HG03457 (cell line): Measurements from ENCODE around the gene SLC22A23.

Experiments
- ATAC-seq: cut with Tn5 transposase; IDR thresholded peaks from one replicate; pipeline ENCODE4 v1.9.1; 2021; ENCODE audit warnings: moderate number of reproducible peaks; ENCODE audit not compliant: unreplicated experiment

Gene SLC22A23

DNA sequence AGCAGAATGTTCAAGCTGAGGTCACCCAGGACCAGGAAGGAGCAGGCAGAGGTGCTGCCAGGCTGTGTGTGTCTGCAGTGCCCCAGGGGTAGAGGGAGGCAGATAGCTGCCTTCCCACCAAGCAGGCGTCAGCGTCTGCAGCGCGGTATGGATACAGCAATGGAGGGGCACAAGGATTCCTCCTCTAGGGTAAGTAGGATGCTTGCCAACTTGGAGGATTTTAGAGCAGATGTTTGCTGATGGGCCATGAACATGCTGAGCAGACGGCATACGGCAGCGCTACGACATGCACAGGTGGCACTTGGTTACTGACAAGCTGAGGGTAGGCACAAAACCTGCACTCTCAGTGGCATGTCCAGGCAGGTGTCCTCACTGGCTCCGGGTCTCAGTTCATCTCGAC is 150.0 kb downstream of the SLC22A23 start:
- ATAC-seq, result no peak

DNA sequence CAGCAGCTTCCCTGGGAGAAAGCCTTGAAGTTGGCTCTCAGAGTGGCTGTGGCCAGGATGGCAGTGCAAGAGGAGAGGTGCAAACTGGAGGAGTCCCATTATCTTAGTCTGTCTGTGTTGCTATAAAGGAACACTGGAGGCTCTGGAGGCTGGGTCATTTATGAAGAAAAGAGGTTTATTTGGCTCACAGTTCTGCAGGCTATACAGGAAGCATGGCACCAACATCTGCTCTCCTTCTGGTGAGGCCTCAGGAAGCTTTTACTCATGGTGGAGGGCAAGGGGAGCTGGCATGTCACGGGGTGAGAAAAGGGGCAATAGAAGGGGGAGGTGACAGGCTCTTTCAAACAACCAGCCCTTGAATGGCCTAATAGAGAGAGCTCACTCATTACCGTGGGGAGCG is 151.0 kb downstream of the SLC22A23 start:
- ATAC-seq, result no peak

DNA sequence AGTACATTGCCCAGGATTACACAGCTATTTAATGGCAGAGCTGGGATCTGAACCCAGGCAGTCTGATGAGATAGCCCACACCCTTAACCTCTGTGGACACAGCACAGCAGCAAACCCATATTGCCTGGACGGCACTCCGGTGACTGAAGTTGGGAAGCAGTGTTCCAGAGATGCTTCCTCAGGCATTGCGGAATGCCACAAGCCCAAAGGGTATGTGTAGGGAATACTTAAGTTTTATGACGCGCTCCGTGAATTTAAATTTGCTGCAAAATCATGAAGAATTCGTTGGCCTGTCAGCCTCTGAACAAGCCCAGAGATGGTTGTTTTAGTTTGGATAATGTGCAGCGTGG is 151.7 kb downstream of the SLC22A23 start:
- ATAC-seq, result no peak

DNA sequence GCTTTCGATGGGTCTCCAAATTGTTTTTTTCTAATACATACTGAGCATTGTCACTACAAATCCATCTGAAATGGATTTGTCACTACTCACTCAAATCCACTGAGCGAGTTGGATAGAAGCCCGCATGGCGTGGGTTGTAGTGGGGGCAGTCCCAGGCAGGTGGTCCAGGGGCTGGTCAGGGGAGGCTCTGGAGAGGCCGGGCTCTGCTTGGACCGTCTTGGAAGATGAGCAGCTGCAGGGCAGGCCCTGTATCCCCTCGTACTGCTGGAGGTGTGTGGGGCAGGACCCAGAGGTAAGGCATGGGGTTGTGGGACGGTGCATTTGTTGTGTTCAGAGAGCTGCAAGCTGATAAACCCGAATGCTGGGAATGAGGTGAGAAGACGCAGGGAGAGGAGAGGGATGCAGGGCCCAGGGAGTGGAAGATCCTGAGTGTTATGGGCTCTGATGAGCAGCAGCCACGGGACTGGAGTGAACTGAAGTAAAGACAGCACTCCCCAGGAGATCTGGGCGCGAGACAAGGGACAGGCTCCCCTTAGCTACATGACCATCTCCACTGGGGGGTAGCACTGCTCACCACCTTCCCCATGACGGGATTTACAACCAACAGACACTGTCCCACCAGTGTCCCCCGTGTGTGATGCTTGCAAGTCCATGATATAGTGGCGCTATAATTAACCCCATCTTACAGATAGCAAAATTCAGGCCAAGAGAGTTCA is 152.2 kb downstream of the SLC22A23 start:
- no peak for ATAC-seq

DNA sequence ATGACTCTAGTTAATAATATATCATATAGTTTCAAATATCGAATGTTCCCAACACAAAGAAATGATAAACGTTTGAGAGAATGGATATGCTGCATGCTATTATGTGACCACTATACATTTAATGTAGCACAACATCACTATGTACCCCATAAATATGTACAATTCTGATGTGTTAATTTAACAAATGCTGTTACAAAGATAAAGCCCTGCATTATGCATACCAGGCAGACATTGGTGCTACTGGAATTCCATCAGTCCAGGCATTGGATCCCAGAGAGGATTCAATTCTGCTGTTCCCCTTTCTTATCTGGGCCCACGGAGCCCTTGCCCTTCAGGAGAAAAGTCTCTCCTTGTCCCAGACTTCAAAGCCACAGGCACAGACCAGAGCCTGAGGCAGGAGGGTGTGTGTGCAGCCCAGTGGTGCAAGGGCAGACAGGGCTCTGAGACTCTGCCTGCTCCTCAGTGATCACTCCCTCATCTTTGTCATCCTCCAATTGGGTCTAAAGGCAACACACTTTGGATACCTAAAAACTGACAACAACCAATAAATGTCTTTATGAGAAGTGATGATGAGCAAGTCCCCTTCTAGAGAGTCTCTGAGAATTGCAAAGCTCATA is 152.9 kb downstream of the SLC22A23 start:
- no peak for ATAC-seq

DNA sequence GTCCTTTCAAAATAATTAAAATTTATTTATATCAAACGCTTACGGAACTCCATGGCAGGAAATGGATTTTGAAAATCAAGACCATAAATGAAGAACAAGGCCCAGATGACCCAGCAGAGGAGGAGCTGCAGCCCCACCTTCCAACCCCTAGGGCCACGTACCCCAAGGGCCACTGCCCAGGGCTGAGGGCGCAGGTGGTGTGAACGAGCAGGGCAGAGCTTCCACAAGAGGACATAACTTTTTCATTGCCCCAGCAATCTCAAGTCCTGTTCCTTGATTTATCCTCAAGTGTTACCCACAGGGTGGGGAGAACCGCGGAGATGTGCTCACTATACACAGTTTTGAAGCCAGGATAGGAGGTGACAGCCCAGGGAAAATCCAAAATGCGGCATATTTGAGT is 155.3 kb downstream of the SLC22A23 start:
- ATAC-seq, result no peak

DNA sequence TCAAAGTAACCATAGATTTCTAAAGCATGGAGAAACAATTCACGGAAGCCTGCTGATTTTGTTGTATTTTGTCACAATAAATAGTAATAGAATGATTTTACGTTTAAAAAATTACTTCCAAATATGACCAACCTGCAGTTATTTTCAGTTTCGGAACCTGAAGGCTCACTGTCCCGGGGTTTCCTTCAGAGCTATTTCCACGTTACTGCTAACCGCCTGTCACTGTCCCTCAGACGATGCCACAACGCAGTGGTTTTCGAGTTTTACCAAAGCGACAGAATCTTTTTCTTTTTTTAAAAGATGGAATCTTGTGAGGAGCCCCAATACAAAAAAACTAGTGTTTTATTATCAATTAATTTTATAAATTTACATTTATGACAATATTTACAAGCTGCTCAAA is 157.6 kb downstream of the SLC22A23 start:
- ATAC-seq, result no peak

DNA sequence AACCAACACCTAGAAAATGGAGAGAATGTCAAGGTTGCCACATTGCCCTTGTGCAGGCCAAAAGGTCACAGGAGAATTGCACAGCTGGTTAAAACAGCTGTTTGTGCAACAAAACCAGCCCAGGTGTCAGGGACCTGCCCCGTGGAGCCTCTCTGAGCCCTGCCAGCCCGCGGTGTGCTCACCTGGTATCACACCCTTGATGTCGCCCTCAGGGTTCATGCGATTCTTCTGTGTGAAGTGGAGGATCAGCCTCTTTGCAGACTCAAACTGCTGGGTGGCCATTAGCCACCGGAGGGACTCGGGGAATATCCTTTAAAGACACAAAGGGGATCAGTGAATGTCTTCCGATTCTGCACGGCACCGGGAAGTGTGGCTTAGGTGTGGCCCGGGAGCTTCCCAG is 158.9 kb downstream of the SLC22A23 start:
- no peak for ATAC-seq

DNA sequence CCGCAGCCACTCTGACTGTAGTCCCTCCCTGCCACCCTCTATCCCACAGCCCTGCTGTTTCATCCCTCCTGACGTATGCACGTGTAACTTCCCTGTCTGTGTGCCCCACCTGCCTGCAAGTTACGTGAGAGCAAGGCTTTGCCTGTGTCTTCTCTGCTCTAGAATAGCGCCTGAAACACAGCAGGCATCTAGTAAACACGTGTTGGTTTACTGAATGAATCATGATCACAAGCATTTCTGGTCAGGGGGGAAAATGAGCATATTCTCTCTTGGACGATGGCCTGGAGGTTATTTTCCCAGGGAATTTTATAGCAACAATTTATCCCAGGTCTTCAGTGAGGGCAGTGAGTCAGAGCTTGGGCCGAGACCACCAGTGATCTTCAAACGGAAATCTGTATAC is 159.8 kb downstream of the SLC22A23 start:
- no peak for ATAC-seq

DNA sequence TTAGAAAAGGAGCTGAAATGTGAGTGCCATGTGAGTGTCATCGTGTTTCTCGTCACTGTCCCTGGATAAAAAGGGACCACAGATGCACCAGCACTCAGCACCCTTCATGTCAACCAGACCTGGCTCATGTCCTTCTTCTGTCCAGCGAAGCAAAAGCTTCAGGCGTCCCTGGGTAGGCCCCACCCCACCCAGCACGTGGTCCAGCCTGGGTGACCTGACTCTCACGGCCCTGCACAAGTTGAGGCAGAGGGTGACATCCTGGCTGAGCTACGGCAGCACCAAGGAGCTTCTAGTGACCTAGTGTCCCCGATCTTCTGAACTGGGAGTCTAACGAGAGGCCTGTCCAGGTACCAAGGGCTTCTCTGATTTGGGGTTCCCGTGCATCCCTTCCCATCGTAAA is 160.3 kb downstream of the SLC22A23 start:
- no peak for ATAC-seq

DNA sequence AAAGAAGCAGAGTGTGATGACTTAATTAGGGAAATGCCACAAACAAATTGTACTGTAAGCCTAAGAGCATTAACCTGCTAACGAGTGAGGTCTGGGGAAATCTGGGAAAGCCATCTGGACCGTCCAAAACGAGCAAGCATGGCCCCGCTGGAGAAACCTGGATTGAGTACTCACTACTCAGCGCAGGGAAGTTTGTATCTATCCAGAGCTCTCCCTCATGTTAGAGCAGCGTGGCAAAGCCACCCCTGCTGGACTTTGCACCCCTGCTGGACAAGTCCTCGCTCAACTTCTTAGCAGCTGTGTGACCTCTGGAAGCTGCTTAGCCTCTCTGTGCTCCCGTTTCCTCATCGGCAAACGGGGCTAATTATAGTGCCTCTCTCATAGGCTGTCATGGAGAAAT is 160.8 kb downstream of the SLC22A23 start:
- ATAC-seq, result no peak

DNA sequence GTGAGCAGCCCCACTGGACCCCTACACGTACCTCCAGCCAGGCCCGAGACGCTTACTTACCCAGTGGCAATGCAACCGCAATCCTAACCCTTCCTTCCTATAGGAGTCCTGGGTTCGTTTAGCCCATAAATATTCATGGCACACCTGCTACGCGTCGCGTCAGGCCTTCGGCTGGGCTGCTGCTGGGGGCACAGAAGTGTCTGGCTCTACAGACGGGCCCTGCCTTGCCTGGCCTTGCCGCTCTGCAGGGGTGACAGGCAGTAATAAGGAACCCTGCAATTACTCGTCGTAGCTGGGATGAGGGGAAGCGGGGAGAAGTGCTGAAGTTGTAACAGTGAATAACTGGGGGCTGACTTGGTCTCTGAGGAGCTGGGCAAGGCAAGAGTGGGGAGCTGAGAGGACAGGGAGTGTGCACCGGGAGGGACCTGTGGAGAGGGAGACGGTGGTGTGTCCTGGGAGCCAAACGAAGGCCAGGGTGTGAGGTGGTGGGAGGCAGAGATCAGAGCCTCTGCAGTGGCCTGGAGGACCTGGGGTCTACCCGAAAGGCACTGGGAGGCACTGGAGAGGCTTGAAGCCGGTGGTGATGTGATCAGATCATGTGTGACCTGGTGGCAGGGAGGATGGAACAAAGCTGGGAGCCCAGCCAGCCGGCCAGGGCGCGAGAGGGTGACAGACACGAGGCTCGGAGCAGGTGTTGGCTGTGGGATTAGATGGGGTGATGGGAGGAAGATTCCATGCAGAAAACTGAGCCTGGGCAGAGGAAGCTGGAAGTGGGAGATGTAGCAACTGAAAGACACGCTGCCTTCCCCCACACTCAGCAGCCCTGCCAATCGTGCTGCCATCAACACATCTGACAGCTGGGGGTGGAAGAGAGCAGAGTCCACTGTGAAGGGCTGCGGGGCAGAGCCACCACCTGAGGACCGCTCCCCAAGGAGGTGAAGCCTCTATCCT is 161.7 kb downstream of the SLC22A23 start:
- ATAC-seq, result no peak

DNA sequence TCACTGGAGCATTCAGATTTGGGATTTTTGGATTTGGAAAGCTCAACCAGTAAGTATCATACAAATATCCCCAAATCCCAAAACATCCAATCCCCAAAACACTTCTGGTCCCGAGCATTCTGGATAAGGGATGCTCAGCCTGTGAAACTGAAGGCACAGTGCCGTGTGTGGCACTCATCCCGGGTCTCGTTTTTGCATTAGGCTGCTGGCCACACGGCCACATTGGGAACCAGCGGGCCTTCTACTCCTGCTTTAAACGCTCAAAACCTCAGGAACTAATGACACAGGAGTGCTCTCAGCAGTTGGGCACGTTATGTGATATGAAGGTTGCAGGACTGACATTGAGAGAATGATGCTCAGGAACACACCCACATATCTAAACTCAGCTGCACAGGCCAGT is 162.5 kb downstream of the SLC22A23 start:
- ATAC-seq, result no peak

DNA sequence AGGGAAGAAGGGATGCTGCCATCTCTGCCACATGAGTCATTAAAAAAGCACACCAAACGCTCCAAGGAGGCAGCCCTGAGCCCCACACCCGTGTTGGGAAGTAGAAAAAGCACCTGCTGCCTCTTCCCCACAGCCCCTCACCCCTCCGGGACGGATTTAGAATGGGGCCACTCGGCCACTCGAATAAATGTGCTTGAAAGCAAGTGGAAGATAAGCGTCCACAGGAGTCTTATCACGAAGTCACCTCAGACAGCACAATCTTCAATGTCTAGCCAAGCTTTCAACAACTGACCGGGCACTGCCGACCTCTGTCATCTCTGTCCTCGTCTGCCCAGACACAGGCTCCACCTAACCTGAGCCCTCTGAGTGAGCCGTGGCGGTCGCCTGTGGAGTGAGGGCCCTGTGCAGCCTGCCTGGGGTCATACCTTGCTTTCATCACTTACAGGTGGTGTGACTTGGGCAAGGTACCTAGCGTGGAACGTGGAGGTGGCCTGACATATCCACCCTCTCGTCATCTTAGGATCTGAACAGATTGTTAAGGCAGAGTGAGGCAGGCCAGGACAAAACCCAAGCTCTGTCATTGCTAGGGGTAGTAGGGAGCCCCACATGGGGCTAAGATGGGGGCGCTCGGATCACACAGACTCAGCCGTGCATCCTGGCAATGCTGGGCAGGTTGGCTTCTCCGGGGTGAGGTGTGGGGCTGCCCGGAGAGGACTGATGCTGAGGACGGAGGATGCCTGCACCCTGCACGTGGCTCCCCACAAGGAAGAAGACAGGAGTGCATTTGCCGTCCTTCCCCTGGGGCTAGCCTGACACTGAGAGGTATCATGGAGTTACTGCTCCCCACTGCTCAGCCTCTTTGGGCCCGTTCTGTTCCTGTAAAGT is 163.3 kb downstream of the SLC22A23 start:
- no peak for ATAC-seq

DNA sequence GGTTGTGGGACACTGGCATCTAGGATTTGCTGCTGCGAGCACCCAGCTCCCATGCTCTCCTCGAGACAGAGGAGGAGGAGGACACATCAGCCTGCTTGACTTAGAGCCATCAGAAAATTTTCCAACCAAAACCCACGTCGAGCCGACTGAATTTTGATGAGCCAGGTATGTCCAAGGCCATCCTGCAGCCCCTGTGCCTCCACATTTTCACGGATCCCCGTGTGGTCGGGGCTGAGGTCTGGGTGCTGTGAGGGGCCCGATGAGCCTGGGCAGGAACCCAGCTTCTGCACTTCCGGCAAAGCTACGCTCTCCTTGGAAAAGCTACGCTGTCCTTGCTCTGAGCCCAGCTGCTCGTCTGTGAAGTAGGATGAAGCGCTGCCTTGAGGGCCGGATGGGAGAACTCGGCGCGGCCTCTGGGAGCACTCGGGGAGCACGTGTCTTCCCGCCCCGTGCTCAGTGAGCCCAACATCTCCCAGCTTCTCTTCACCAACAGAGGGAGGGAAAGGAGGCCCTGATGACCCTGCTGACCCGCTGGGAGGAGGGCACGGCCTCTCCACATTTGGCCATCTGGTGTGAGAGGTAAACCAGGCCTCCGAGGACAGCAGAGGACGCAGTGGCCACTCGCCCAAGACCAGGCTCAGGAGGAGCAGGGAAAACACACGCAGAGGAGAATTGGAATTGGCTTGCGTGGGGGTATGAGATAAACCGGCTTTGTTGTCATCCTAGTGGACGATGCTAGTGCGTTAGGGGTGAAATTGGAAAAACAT is 164.2 kb downstream of the SLC22A23 start:
- no peak for ATAC-seq

DNA sequence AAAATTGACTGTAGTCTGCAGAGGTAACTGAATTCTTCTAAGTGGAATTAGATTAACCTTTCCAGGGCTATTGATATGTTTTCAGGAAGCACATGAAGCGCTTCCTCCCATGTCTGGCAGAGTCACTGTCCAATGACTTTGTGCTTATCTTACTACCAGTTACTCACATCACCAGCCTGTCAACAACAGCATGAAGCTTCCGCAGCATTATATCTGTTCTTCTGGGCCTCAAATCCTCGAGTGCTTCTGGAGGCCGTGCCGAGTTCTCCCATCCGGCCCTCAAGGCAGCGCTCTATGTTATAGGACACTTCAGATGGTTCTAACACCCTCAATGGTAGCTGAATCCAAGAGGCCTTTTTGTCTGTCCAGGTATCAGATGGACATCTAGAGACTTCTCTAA is 164.9 kb downstream of the SLC22A23 start:
- no peak for ATAC-seq

DNA sequence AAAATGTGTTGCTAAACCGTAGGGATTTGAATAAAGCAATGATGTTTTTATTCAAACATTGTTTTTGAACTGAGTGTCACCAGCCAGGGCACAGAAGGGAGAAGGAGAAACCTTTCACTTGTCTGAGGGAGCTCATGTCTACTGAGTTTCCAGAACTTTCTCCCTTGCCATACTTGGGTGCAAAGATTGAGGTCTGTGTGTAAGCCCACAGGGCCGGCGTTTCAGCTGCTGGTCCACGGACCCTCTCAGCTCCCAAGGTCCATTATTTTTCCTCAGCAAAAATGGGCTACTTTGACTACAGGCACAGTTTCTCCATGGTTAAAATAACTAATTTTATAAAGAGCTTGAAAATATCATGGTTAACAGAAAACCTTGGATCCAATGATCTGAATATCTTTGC is 165.5 kb downstream of the SLC22A23 start:
- ATAC-seq, result no peak

DNA sequence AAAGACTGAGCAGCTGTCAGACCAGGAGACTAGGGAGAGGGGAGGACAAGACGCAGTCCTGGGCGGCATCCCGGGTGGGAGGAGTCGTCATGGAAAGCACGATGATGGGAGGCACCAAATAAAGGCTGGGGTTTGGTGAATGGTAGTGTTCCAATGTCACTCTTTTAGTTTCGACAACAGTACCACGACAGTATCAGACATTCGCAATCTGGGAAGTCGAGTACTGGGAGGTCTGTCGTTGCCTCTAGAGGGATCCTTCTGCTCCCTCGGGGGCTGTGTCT is 166.0 kb downstream of the SLC22A23 start:
- ATAC-seq, result no peak

DNA sequence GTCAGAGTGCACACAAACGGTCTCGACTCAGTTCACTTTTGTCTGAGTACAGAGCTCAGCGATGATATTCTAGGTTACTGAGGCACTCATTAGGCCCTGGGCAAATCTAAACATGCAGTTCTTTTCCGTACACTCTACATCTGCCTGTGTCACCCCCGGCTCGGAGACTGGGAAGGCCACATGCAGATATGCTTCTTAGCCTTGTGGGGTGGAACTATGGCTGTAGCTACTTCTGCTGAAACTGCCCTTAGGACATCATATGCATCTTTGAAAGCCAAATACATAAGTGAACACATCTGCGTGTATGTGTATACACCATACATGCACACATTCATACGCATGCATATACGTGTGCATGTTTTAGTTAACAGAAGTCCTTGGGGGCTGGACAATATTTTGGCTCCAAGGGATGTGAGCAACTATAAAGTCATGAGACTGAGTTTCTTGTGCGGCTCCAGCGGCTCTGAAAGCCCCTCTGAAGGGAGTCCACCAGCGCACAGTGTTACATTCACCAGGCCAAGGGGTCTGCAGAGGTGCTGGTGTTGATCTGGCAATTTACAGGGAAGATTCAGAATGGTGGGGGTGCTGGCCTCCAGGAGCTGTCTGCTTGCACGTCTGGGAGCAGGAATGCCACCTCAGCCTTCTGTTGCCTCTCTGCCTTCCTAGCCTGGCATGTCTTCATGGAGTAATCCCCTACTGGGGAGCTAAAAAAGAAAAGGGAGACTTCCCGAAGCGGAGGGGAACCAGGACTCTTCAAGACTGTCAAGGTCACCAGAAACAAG is 166.5 kb downstream of the SLC22A23 start:
- no peak for ATAC-seq

DNA sequence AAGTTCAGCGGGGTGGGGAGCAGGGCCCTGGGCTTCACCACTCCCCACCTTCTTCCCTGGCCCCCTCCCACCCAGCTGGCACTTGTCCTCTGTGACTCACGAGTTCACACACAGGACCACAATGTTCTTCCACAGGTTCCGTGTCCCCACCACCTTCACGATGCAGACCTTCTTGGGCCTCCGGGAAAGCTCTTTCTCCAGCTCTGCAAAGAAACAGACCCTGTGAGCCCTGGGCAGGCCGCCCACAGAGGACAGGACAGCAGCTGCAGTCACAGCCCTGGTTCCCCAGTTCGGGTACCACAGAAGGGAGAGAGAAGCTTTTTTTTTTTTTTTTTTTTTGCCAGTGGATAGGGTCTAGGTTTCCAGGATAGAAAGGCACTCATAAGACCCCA is 167.2 kb downstream of the SLC22A23 start:
- no peak for ATAC-seq
